ENCODE measurements around the gene CA4.
"Not testable (repeated sequence)": the region's sequence is repeated elsewhere in the genome, so short reads cannot be mapped to it uniquely, and the experiment has no call there.

Gene CA4

DNA sequence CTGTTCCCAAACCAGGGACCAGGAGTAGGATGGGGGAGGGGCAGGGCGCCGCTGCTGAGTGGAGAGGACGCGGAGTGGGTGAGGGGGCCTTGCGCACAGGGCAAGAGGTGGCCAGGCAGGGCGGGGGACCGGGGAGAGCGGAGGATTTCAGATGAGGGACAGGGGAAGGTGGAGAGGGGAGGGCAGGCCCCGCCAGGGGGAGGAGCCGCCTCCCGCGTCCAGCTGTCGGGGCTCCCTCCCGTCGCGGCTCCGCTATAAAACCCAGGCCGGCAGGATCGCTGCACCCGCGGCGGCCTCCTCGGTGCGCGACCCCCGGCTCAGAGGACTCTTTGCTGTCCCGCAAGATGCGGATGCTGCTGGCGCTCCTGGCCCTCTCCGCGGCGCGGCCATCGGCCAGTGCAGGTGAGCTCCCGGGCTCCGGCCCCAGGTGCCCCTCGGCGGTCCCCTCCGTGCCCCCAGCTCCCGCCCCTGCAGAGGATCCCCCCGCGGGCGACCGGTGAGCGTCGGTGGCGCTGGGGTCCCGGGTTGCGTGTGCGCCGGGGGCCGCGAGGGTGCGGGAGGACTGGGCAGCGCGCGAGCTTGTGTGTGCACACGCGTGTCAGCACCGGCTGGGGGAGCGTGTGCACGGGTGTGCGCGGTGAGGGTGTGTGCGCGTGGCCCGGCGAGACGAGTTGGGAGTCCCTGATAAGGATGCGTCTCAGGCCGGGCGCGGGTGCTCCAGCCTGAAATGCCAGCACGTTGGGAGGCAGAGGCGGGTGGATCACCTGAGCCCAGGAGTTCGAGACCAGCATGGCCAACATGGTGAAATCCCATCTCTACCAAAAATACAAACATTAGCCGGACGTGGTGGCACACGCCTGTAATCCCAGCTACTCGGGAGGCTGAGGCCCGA is at the start of gene CA4:
Gene CA4 (plus strand): TSS at position 283 of the 892 bp plus-strand sequence. CDS start 62 bp downstream, at position 345.
- TF ChIP-seq ZFX (IDR thresholded peaks at IDR 0.05; ENCODE audit: borderline replicate concordance) (no peak), CTCF (IDR thresholded peaks at IDR 0.05) (no peak)
- H3K27ac ChIP-seq = no peak within 1 kb of the TSS

DNA sequence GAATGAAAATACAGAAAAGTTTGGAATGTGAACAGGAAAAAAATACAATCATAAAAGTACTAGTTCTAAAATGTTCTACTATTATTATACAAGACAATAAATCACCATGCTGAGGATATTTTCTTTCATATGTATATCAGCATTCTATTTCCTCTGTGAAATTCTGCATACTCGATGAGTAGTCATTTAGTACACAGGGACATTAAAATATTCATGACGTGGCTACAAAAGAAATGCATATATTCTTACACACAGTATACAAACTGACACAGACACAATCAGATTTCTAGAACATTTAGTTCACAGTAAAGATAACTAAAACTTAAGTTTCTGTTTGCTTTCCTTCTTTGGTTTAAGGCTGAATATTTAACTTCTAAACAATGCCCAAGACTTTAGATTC is 49.2 kb upstream of the CA4 start:
- not testable (repeated sequence) for H3K27ac ChIP-seq

DNA sequence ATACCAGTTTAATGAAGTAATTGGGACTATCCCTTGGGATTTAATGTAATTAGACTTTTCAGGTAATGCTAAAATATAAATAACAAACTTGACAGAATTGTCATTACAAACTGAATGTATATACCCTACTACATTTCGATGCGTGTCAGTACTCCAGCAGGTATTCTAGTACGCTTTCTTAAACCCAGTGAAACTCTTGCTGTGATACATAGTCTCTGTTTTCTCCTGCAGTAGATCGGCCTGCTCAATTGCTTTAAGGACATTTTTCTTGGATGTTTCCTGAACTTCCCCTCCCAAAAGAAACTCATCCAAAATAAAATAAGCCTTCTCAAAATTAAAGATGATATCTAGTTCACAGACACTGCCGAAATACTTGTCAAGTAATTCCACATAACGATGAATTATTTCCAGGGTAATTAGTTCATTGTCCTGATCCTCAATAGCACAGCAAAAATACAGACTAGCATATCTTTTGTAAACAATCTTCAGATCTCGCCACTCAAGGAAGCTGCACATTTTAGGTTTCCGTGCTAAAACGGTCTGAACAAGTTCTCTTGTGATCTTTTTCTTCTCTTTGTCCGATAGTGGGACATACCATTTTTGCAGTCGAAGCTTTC is 47.6 kb upstream of the CA4 start:
- not testable (repeated sequence) for H3K27ac ChIP-seq

GRCh38 chr17:60102632-60103096 is 47.1 kb upstream of the CA4 start:
- TF ChIP-seq CTCF (IDR thresholded peaks at IDR 0.05) (no peak), ZFX (IDR thresholded peaks at IDR 0.05; ENCODE audit: borderline replicate concordance) (no peak)
- no peak overlapping the region for H3K27ac ChIP-seq

- TF ChIP-seq ZFX (IDR thresholded peaks at IDR 0.05; ENCODE audit: borderline replicate concordance) = no peak
- TF ChIP-seq CTCF (IDR thresholded peaks at IDR 0.05) = no peak
- H3K27ac ChIP-seq = no peak overlapping the region
Measured at GRCh38 chr17:60103957-60104356, 45.8 kb upstream of the CA4 start.

DNA sequence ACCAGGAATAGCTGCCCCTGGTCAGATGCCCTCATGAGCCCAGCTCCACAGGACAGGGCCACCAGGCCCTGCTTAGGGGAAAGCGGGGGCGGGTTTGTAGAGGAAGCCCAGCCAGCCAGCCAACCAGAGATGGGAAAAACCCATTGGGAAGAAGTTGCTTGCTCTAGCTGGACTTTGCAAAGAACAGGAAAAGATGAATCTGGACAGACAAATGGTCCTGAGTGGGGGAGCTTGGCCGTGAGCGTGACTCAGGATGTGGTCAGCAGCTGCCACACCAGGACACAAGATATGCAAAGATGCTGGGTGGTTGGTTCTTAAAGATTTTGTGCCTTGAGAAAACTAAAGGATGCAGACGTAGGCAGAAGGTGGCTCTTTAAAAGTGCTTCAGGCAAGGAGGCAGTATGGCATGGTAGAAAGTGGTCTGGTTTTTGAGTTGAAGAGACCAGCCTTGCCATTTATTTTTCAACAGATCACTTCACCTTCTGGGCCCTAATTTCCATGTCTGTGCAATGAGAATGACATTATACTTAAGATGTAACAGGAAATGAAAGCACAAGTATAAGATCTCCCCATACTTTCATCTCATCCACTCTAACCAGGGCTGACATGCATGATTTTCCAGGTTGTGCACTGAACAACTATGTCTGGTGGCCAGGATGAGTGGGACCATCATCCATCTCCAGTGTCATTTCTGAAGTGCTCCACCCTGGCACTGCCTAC is 43.3 kb upstream of the CA4 start:
- H3K27ac ChIP-seq = no peak overlapping the region
- TF ChIP-seq ZFX (IDR thresholded peaks at IDR 0.05; ENCODE audit: borderline replicate concordance) (no peak), CTCF (IDR thresholded peaks at IDR 0.05) (no peak)

DNA sequence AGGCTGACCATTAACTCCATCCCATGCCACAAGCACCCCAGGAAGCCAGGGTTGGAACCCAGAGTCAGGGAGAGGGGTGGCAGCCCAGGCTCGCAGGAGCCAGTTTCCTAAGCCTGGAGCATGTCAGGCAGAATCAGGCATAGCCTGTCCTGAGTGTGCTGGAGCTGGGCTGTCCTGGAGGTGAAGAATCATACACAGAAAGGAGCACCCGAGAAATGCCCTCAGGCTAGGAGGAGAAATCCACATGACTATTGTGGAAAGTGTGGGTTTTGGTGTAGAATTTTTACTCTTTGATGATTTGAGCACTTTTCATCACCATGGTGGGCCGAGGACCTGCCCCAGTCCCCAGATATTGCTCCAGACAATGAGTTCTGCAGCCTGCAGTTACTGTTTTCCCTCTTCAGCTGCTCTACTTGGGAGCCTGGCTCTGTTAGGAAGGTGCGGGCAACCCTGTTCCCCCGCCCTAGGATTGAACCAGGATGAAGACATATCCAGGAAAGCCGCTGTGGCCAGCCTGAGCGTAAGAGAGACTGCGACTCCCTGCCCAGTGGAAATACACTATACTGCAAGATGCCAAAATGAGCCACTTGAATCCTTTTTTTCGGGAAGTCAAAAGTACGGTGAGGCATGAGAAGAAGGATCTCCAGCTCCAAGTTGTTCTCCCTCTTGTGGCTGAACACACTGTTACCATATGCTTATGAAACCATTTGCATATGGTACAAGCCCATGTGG is 42.1 kb upstream of the CA4 start:
- H3K27ac ChIP-seq = no peak overlapping the region
- no peak for TF ChIP-seq CTCF (IDR thresholded peaks at IDR 0.05)
- TF ChIP-seq ZFX (IDR thresholded peaks at IDR 0.05; ENCODE audit: borderline replicate concordance) = no peak

GRCh38 chr17:60108309-60108708 is 41.5 kb upstream of the CA4 start:
- not testable (repeated sequence) for H3K27ac ChIP-seq

Data from 22Rv1 (cell line).